GM18867 (cell line): Measurements from ENCODE around the gene TRIP13.
"Not testable (repeated sequence)": the region's sequence is repeated elsewhere in the genome, so short reads cannot be mapped to it uniquely, and the experiment has no call there.

Experiments
- ATAC-seq: cut with Tn5 transposase; IDR thresholded peaks from one replicate; pipeline ENCODE4 v1.9.1; 2021; ENCODE audit warnings: mild to moderate bottlenecking, moderate library complexity; ENCODE audit not compliant: unreplicated experiment

Gene TRIP13

GRCh38 chr5:892394-893136 is at the start of gene TRIP13, which contains the start of gene BRD9:
Gene TRIP13 (plus strand): TSS chr5:892884. CDS start chr5:892999, 115 bp downstream.
Gene BRD9 (minus strand): TSS chr5:892801. CDS start chr5:892657, 144 bp downstream.
- ATAC-seq: peak; percentile 96

DNA sequence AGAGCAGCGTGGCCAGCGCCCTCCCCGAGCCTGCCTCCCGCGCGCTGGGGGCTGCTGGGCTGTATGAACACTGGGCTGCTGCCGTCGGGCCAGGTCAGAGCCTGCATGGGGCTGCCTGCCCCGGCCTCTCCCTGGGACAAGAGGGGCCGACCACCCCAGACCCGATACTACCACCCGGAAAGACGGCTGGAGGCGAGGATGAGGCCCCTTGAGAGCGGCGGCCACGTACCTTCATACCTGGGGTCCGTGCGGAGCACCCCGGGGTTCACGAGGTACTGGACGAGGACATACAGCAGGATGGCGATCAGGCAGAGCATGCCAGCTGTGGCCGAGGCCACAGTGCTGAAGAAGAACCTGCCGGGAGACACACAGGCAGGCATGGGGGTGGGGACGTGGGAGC is 49.3 kb upstream of the TRIP13 start:
- ATAC-seq: not testable (repeated sequence)

- not testable (repeated sequence) for ATAC-seq
Observed at GRCh38 chr5:843926-844325, 48.8 kb upstream of the TRIP13 start.

- not testable (repeated sequence) for ATAC-seq
Observed at GRCh38 chr5:844426-844825, 48.3 kb upstream of the TRIP13 start.

DNA sequence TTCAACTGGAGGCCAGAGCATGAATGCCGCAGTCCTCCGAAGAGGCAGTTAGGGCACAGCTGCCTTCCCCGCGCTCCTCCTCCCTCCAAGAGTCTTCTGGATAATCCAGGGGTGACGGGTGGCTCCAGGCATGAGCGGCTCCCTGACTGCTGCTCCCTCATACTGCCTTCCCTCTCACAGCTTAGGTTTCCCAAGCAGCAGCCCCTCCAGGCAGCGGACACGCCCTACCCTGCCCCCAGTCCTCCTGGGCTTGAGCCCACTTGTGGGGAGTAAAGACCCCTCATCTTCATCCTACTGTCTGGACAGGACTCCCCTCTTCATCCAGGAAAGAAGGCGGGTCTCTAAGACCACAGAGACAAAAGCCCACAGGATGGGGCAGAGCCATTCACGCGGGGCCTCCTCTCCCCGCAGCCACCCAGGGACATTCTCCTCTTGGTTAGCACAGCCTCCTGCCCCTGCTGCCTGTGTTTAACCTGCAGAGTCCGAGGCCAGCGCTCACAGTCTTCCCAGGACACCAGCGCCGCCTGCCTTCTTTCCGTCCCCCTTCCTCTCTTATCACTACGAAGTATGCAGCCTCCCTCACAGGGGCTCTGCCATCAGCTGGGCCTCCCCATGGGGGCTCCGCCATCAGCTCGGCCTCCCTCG is 47.5 kb upstream of the TRIP13 start:
- ATAC-seq: not testable (repeated sequence)

DNA sequence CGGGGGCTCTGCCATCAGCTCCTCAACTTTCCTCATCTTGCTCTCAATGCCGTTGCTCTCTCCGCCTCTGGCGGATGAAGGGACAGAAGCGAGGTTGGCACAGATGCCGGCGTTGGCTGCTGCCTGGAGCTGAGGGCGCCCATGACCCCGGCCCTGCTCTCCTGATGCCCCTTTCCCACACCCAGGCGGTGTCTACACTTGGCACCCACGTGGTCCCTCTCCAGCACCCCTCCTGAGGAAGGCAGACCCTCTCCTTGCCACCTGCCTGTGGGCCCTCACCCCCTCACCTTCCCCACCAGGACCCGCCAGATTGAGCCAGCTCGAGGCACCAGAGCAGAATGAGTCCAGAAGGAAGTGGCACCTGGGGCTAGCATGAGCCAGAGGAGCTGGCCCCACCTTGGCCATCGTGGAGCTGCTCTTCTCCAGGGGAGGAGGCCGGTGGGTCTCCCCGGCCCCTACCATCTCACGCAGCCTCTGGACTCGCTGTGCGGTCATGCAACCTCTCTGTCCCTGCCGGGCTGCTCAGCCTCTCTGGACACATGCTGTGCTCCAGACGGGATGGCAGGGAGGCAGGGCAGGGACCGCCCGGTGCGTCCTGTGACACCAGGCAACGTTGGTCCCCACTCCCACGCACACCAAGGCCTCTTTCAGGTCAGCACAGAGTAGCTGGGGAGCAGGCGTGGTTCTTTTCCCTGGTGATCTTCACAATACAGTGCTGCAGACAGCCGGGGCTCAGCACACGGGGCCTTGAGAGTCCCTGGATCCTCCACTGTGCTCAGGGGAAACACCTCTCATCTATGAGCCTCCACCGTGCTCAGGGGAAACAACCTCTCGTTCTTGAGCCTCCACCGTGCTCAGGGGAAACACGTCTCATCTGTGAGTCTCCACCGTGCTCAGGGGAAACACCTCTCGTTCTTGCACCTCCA is 46.7 kb upstream of the TRIP13 start:
- not testable (repeated sequence) for ATAC-seq

GRCh38 chr5:846602-847091 is 46.0 kb upstream of the TRIP13 start:
- not testable (repeated sequence) for ATAC-seq

- not testable (repeated sequence) for ATAC-seq
Observed at GRCh38 chr5:847212-847611, 45.5 kb upstream of the TRIP13 start.

- ATAC-seq: not testable (repeated sequence)
Observed at GRCh38 chr5:847736-848135, 44.9 kb upstream of the TRIP13 start.

DNA sequence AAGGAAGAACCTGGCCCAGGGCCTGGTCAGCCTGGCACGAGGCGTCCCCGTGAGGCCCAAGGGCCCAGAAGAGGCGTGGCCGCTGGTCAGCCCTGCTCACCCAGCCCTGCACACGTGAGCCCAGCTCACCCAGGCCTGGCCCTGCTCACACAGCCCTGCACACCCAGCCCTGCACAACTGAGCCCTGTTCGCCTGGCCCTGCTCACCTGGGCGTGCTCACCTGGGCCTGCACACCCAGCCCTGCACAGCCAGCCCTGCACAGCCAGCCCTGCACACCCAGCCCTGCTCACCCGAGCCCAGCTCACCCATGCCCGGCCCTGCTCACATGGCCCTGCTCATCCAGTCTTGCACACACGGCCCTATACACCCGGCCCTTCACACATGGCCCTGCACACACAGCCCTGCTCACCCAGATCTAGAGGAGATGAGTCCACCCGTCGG is 44.0 kb upstream of the TRIP13 start:
- ATAC-seq: no peak

DNA sequence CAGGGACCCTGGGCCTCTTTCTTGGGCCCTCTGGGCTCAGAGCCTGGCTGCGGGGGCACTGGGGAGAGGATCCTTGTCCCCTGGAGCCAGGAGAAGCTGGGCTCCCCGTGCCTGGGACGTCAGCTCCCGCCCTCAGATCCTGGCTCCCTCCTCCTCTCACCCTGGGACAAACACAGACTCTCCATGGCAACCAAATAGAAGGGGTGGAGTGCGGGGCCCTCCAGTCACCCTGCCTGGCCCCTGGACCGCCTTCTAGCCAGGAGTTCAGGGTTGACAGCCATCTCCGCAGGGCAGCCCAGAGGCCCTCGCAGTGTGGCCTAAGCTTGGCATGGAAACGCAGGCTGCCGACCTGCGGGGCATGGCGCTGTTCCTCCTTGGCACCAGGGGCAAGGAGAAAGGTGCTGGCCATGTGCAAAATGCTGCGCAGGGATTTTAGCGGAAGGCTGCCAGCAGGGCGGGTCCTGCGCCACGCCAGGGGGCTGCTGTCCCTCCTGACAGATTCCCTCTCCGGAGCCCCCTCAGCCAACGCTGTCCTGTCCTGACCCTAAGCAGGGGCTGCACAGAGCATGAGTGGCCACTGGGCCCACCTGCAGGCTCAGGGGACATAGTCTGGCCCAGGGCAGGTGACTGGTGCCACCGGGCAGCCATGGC is 42.9 kb upstream of the TRIP13 start:
- ATAC-seq: no peak

- no peak for ATAC-seq
Observed at GRCh38 chr5:850511-851006, 42.1 kb upstream of the TRIP13 start, which contains the start of gene ZDHHC11. Gene ZDHHC11 (minus strand): TSS chr5:850986. CDS start chr5:850602, 384 bp downstream.

GRCh38 chr5:851076-851475 is 41.6 kb upstream of the TRIP13 start:
- no peak for ATAC-seq

- ATAC-seq: no peak
Observed at GRCh38 chr5:851553-851952, 41.1 kb upstream of the TRIP13 start.

DNA sequence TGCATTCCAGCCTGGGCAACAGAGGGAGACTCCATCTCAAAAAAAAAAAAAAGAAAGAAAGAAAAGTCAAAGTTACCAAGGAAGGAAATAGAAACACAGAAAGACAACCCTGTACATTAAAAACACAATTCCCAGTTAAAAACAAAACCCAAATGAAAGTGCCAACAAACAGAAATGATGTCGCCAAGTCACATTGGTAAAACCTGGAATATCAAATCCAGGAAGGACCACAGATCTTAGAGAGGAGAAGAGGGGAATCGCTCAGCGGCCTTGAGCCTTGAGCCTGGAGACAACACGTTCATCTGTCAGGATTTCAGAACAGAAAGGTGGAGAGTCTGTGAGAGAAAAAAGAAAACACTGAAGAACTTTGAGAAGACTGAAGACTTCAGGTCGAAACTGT is 40.7 kb upstream of the TRIP13 start:
- ATAC-seq: no peak

- no peak for ATAC-seq
Observed at GRCh38 chr5:852431-853401, 40.0 kb upstream of the TRIP13 start.

GRCh38 chr5:853416-854090 is 39.1 kb upstream of the TRIP13 start:
- not testable (repeated sequence) for ATAC-seq

DNA sequence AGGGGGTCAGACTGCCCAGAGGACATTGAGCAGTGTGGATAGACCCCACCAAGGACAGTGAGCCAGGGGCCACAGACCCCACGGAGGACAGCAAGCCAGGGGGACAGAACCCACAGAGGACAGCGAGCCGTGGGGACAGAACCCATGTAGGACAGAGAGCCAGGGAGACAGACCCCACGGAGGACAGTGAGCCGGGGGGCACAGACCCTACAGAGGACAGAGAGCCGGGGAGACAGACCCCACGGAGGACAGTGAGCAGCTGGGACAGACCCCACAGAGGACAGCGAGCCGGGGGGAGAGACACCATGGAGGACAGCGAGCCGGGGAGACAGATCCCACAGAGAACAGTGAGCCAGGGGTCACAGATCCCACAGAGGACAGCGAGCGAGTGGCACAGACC is 38.5 kb upstream of the TRIP13 start:
- ATAC-seq: no peak
